Effector memory CD8-positive, alpha-beta T cell (primary cell): ENCODE data around the gene SH2D3C.

ENCODE experiments used
- ATAC-seq: fragments of 150-1000 bp; cut with Tn5 transposase; replicated peaks from 2 replicates; pipeline ENCODE4 v1.10.0; 2021; ENCODE audit warnings: mild to moderate bottlenecking, moderate library complexity
- DNase-seq, 3 experiments: peaks; one replicate each; pipeline ENCODE4 v3.0.0; 2021
- H3K27ac Mint-ChIP-seq, 2 donors: one replicate each; pipeline ENCODE4 v1.8.0; 2022; ENCODE audit warnings: mild to moderate bottlenecking in 2 of 2, mixed read lengths in 2 of 2, moderate library complexity in 2 of 2
- H3K27me3 Mint-ChIP-seq, 2 donors: one replicate each; pipeline ENCODE4 v1.8.0; 2022; ENCODE audit warnings: mixed read lengths in 2 of 2
- H3K36me3 Mint-ChIP-seq: one replicate; pipeline ENCODE4 v1.8.0; 2022; ENCODE audit warnings: mild to moderate bottlenecking, moderate library complexity, mixed read lengths; ENCODE audit not compliant: insufficient read depth
- H3K4me1 Mint-ChIP-seq, 2 donors: one replicate each; pipeline ENCODE4 v1.8.0; 2022; ENCODE audit warnings: low read depth in 2 of 2, mixed read lengths in 2 of 2
- H3K4me3 Mint-ChIP-seq, 2 donors: one replicate each; pipeline ENCODE4 v1.8.0; 2022; ENCODE audit warnings: mild to moderate bottlenecking in 2 of 2, mixed read lengths in 2 of 2, moderate library complexity in 2 of 2
- H3K9me3 Mint-ChIP-seq, 2 donors: one replicate each; pipeline ENCODE4 v1.8.0; 2022; ENCODE audit warnings: mixed read lengths in 2 of 2

The SH2D3C gene

GRCh38 chr9:127730262-127730661 lies 48.2 kb downstream of the SH2D3C start:
- peak overlapping the region in 1 of 2 donors; percentile 72 for H3K27ac Mint-ChIP-seq
- peaks cover 21% of the 10 kb centered on the region for H3K36me3 Mint-ChIP-seq
- H3K4me3 Mint-ChIP-seq: no peak overlapping the region
- ATAC-seq (no peak), DNase-seq (no peak)
- H3K27me3 Mint-ChIP-seq: no peaks in the 10 kb centered on the region
- H3K4me1 Mint-ChIP-seq: peaks cover 7 to 12% of the 10 kb centered on the region in 2 donors
- H3K9me3 Mint-ChIP-seq: no peaks in the 10 kb centered on the region

- no peaks in the 10 kb centered on the region for H3K27me3 Mint-ChIP-seq
- peaks cover 19% of the 10 kb centered on the region for H3K36me3 Mint-ChIP-seq
- no peak for DNase-seq
- ATAC-seq: no peak
- H3K27ac Mint-ChIP-seq: peak overlapping the region in 1 of 2 donors; percentile 72
- H3K9me3 Mint-ChIP-seq: no peaks in the 10 kb centered on the region
- H3K4me1 Mint-ChIP-seq: peaks cover 7 to 12% of the 10 kb centered on the region in 2 donors
- no peak overlapping the region for H3K4me3 Mint-ChIP-seq
Observed at GRCh38 chr9:127729522-127730256, 48.8 kb downstream of the SH2D3C start.

DNA sequence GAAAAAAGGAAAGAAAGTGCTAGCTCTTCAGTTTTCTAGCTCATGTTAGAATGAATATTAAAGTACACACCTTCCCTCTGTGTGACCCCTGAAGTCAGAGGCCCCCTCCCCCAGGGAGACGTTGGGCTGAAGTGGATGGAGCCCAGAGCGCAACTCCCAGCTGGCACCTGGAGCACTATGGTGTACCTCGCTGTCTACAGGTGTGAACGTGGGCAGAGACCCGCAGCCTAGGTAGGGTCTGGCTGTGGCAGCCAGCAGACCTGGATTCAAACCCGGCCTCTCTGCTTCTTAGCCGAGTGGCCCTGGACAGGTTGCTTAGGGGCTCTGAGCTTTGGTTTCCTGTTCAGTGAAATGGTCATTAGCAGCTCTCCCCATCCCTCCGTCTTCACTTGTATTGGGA lies 49.7 kb downstream of the SH2D3C start:
- ATAC-seq (no peak), DNase-seq (no peak)
- Mint-ChIP-seq H3K27ac (peak overlapping the region in 1 of 2 donors; percentile 72), H3K36me3 (peaks cover 19% of the 10 kb centered on the region), H3K4me3 (no peak overlapping the region), H3K27me3 (no peaks in the 10 kb centered on the region), H3K9me3 (no peaks in the 10 kb centered on the region), H3K4me1 (peaks cover 4 to 7% of the 10 kb centered on the region in 2 donors)

DNA sequence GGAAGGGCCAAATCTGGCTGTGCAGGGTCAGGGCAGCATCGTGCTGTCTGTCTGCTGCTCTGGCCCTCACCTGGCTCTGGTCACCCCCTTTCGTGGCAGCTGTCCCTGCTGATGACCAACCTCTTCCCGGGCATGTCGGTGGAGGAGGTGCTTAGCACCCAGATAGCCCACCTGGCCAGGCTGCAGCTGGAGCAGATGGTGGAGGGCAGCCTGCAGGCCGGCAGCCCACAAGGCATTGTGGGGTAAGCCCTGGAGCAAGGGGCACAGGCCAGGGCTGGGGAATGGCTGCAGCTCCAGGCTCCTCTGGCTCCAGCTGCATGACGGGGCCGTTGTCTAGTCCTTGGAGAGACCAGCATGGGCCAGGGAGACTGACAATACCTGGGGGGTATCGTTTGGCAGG lies 51.6 kb downstream of the SH2D3C start:
- no peak for ATAC-seq
- H3K27ac Mint-ChIP-seq: peak overlapping the region in 1 of 2 donors; percentile 61

DNA sequence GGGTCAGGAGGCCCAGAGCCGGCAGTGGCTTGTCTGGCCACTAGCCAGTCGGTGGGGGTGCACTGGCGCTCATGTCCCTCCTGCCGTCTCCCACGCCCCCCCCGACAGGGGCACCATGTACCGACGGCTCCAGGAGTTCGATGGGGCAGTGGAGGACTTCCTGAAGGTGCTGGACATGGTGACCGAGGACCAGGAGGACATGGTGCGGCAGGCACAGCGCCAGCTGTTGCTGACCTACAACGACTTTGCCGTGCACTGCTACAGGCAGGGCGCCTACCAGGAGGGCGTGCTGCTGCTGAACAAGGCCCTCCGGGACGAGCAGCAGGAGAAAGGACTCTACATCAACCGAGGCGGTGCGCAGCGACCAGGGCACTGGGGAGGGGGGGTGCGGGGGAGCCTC lies 54.5 kb downstream of the SH2D3C start:
- Mint-ChIP-seq H3K27me3 (no peaks in the 10 kb centered on the region), H3K36me3 (peaks cover 14% of the 10 kb centered on the region), H3K4me1 (peaks cover 28 to 29% of the 10 kb centered on the region in 2 donors), H3K4me3 (no peak overlapping the region), H3K9me3 (no peaks in the 10 kb centered on the region), H3K27ac (peak overlapping the region in 1 of 2 donors; percentile 46)
- no peak for ATAC-seq
- no peak for DNase-seq

More for the DNA sequence above, 51.6 kb downstream of the SH2D3C start:
- no peak for DNase-seq
- no peaks in the 10 kb centered on the region for H3K9me3 Mint-ChIP-seq
- H3K4me1 Mint-ChIP-seq: peaks cover 4% of the 10 kb centered on the region in 2 donors
- H3K4me3 Mint-ChIP-seq: no peak overlapping the region
- peaks cover 15% of the 10 kb centered on the region for H3K36me3 Mint-ChIP-seq
- no peaks in the 10 kb centered on the region for H3K27me3 Mint-ChIP-seq

GRCh38 chr9:127723444-127723843 lies 55.0 kb downstream of the SH2D3C start:
- Mint-ChIP-seq H3K4me3 (no peak overlapping the region), H3K9me3 (no peaks in the 10 kb centered on the region), H3K27me3 (no peaks in the 10 kb centered on the region), H3K27ac (peak overlapping the region; percentile 10 to 46), H3K36me3 (peaks cover 14% of the 10 kb centered on the region), H3K4me1 (peaks cover 28 to 29% of the 10 kb centered on the region in 2 donors)
- no peak for DNase-seq
- ATAC-seq: no peak

GRCh38 chr9:127723013-127723412 lies 55.5 kb downstream of the SH2D3C start:
- Mint-ChIP-seq H3K36me3 (peaks cover 14% of the 10 kb centered on the region), H3K27me3 (no peaks in the 10 kb centered on the region), H3K9me3 (no peaks in the 10 kb centered on the region), H3K4me1 (peaks cover 28 to 29% of the 10 kb centered on the region in 2 donors), H3K4me3 (no peak overlapping the region), H3K27ac (peak overlapping the region; percentile 10 to 20)
- ATAC-seq (no peak), DNase-seq (no peak)

- Mint-ChIP-seq H3K27ac (peak overlapping the region; percentile 80 to 93), H3K4me1 (peaks cover 30 to 32% of the 10 kb centered on the region in 2 donors), H3K4me3 (peak overlapping the region; percentile 74 to 77), H3K9me3 (no peaks in the 10 kb centered on the region), H3K27me3 (no peaks in the 10 kb centered on the region), H3K36me3 (peaks cover 14% of the 10 kb centered on the region)
- DNase-seq: no peak
- ATAC-seq: no peak
Observed at GRCh38 chr9:127722055-127722745, 56.3 kb downstream of the SH2D3C start.

DNA sequence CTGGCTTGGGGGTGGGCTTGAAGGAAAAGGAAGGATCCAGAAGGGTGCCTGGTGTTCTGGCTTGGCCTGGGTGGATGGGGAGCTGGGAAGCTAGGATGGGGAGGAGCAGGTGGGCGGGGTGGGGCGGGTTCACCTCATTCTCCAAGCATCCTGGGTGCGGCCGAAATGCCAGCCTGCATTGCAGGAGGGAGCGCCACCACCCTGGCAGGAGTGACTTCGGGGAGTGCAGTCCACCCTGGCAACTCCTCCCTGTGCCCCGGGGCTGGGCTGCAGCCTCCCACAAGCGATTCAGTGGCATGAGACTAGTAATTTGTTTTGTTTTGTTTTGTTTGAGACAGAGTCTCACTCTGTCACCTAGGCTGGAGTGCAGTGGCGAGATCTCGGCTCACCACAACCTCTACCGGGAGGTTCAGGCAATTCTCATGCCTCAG lies 57.1 kb downstream of the SH2D3C start:
- Mint-ChIP-seq H3K9me3 (no peaks in the 10 kb centered on the region), H3K27ac (peak overlapping the region; percentile 80 to 93), H3K4me1 (peaks cover 32% of the 10 kb centered on the region in 2 donors), H3K4me3 (peak overlapping the region; percentile 74 to 77), H3K36me3 (peaks cover 9% of the 10 kb centered on the region), H3K27me3 (no peaks in the 10 kb centered on the region)
- ATAC-seq (peak; percentile 66), DNase-seq (peak in 1 of 3 experiments; percentile 35)

DNA sequence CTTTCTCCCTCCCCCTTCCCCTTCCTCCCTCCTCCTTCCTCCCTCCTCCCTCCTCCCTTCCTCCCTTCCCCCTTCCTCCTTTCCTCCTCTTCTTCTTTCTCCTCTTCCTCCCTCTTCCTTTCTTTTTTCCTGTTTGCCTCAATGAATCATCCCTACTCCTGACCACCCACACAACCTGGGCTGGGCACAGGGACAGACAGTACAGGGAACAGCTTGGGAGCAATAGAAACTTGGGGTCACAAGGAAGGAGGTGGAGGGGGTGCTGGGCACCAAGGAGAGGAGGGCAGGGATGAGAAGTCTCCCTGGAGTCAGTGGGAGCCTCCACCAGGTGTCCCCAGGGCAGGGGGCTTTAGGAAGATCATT lies 57.6 kb downstream of the SH2D3C start:
- peaks cover 8% of the 10 kb centered on the region for H3K36me3 Mint-ChIP-seq

GRCh38 chr9:127720031-127720864 lies 58.2 kb downstream of the SH2D3C start:
- Mint-ChIP-seq H3K4me3 (peak overlapping the region; percentile 74 to 77), H3K9me3 (no peaks in the 10 kb centered on the region)

More for the DNA sequence above, 57.6 kb downstream of the SH2D3C start:
- H3K27me3 Mint-ChIP-seq: no peaks in the 10 kb centered on the region
- peak overlapping the region; percentile 80 to 93 for H3K27ac Mint-ChIP-seq
- H3K4me3 Mint-ChIP-seq: peak overlapping the region; percentile 74 to 77
- no peak for ATAC-seq
- H3K4me1 Mint-ChIP-seq: peaks cover 36 to 38% of the 10 kb centered on the region in 2 donors
- H3K9me3 Mint-ChIP-seq: no peaks in the 10 kb centered on the region
- DNase-seq: no peak

GRCh38 chr9:127717766-127718165 lies 60.7 kb downstream of the SH2D3C start:
- DNase-seq (no peak), ATAC-seq (no peak)
- Mint-ChIP-seq H3K9me3 (no peaks in the 10 kb centered on the region), H3K4me3 (peak overlapping the region in 1 of 2 donors; percentile 54), H3K27ac (peak overlapping the region; percentile 83 to 89), H3K27me3 (no peaks in the 10 kb centered on the region), H3K4me1 (peaks cover 41 to 45% of the 10 kb centered on the region in 2 donors), H3K36me3 (peaks cover 16% of the 10 kb centered on the region)

More at GRCh38 chr9:127720031-127720864, 58.2 kb downstream of the SH2D3C start:
- peaks cover 40 to 41% of the 10 kb centered on the region in 2 donors for H3K4me1 Mint-ChIP-seq
- ATAC-seq (peak; percentile 29), DNase-seq (peak; percentile 37 to 42 (median 41))
- H3K36me3 Mint-ChIP-seq: peaks cover 14% of the 10 kb centered on the region
- peak overlapping the region; percentile 80 to 93 for H3K27ac Mint-ChIP-seq
- no peaks in the 10 kb centered on the region for H3K27me3 Mint-ChIP-seq

DNA sequence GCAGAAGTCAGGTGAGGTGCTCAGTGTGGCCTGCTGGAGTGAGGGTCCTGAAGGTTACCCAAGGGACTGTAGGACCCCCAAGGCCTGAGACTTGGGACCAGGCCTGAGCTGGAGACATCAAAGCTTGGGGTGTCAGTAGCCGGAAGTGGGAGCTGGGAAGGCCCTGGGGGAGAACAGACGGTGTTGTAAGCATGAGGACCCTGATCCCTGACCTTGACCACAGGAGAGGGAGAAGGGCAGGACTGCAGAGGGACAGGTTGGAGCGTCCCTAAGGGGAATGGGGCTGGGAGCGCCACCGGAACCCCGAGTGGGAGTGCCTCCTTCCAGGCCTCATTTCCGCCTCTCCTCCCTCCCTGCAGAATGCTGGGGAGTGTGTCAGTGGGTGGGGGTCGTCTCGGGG lies 62.1 kb downstream of the SH2D3C start:
- peak overlapping the region; percentile 89 to 95 for H3K27ac Mint-ChIP-seq
- peak overlapping the region; percentile 87 to 91 for H3K4me3 Mint-ChIP-seq
- H3K27me3 Mint-ChIP-seq: no peaks in the 10 kb centered on the region
- H3K9me3 Mint-ChIP-seq: no peaks in the 10 kb centered on the region
- peaks cover 14% of the 10 kb centered on the region for H3K36me3 Mint-ChIP-seq
- peaks cover 38 to 44% of the 10 kb centered on the region in 2 donors for H3K4me1 Mint-ChIP-seq
- DNase-seq (no peak), ATAC-seq (no peak)
